ENCODE data around the gene FBXL16.
A peak's percentile ranks its signal among the peaks of the same experiment; 100 is the strongest.

FBXL16 gene

GRCh38 chr16:674968-675883 lies 30.4 kb downstream of the FBXL16 start, which contains the start of gene RHBDL1:
RHBDL1 (plus strand) TSS chr16:675671; CDS start chr16:675791, 120 bp downstream.
- DNase-seq, result no peak

- no peak for DNase-seq
These were observed 31.3 kb downstream of the FBXL16 start for GRCh38 chr16:674214-674881.

DNA sequence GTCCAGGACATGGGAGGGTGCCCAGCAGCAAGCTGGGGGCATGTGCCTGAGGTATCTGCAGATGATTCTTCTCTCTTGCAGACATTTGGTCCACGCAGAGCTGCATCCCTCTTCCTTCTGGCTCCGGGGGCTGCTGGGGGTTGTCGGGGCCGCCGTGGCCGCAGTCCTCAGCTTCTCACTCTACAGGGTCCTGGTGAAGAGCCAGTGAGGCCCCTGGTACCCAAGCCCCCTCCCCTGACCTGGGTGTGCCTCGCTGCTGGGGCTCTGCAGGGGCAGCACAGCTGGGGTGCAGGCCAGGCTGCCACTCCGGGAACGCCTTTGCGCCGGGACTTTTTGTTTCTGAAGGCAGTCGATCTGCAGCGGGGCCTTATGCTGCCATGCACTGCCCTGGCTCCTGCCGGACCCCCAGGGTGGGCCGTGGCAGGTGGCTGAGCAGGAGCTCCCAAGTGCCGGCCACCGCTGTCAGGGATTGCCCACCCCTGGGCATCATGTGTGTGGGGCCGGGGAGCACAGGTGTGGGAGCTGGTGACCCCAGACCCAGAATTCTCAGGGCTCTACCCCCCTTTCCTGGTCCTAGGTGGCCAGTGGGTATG lies 32.1 kb downstream of the FBXL16 start:
- no peak for DNase-seq

GRCh38 chr16:672851-673250 lies 32.8 kb downstream of the FBXL16 start:
- DNase-seq, result no peak

DNA sequence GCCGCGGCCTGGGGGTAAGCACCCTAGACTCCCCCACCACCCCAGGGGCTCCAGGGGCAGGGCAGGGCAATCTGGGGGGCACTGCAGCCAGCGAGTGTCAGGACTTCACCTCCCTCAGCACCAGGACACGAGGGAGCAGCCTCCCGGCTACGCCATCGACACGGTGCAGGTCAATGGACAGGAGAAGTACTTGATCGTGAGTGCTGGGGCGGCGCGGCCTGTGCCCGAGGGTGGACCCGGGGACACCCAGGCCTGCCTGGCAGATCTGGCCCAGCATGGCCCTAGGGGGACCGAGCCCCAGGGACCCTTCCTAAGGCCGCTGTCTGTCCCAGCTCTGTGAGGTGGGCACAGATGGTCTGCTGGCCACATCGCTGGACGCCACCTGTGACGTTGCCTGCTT lies 33.2 kb downstream of the FBXL16 start:
- no peak for DNase-seq

GRCh38 chr16:671353-672131 lies 34.1 kb downstream of the FBXL16 start:
- DNase-seq, result no peak

DNA sequence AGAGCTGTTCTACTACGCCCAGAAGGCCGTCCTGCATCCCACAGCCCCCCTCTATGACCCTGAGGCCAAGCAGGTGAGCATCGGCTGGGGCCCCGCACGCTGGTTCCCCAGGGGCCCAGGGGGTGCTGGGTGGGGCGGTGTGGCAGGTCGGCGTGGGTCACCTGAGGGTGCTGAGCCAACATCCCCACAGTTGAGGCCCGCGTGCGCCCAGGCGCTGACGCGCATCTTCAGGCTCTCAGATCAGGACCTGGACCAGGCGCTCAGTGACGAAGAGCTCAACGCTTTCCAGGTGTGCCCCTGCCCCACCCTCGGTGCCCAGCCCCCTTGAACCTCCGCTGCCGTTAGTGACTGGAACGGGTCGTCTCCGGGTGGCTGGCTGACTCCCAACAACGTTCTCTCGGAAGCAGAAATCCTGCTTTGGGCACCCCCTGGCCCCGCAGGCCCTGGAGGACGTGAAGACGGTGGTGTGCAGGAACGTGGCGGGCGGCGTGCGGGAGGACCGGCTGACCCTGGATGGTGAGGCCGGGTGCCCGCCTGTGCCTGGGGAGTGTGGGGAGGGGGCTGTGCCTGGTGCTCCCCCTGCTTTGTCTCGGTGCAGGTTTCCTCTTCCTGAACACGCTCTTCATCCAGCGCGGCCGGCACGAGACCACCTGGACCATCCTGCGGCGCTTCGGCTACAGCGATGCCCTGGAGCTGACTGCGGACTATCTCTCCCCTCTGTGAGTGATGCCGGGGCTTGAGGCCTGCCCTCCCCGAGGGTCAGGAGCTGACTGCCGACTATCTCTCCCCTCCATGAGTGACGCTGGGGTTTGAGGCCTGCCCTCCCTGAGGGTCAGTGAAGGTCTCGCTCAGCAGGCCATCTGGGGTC lies 34.9 kb downstream of the FBXL16 start:
- DNase-seq, result no peak

DNA sequence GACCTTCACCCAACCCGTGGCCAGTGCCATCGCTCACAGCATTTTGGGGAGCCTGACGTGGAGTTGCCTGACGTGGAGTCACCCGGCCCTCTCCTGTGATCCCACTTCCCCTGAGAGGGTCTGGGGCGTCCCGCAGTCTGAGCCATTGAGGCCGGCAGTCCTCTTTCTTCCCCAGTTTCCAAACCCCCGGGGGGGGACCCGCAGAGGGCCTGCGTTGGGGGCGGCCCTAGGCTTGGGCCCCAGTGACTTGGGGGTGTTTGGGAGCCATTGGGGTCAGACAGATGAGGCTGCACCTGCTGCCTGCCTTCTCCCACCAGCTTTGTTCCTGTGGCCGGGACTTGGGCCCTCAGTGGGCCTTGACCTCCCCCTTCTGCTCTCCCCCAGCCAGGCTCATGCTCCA lies 35.9 kb downstream of the FBXL16 start:
- DNase-seq, result no peak

DNA sequence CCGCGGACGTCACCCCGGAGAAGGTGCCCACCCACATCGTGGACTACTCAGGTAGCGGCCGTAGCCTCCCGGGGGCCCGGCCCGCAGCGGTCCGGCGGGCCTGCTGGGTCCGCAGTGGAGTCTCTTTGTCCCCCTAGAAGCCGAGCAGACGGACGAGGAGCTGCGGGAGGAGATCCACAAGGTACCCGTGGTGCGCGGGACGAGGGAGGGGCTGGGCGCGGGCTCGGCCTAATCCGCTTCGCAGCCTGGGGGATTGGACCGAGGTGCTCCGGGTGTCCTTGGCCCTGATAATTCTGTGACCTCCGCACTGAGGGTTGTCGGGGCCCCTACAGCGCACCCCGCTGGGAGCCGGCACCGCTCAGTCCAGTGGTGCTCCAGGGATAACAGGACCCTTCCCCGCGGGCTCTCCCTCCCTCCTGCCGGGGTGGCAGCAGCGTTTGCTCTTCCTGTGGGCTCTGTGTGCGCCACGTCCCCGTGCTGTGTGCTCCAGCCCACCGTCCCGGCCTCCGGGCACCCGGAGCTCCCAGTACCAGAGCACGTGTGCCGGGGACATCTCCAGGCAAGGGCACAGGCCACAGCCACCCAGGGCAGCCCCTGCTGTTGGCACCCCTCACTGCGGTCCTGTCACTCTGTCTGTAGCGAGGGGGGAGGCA lies 37.0 kb downstream of the FBXL16 start:
- no peak for DNase-seq

- peak; percentile 85 for DNase-seq
These were observed 37.7 kb downstream of the FBXL16 start, which contains the start of gene RHOT2 for GRCh38 chr16:667780-668518. RHOT2 (plus strand) TSS chr16:668132; CDS start chr16:668200, 68 bp downstream.

- DNase-seq, result no peak
These were observed 38.4 kb downstream of the FBXL16 start for GRCh38 chr16:667113-667779.

DNA sequence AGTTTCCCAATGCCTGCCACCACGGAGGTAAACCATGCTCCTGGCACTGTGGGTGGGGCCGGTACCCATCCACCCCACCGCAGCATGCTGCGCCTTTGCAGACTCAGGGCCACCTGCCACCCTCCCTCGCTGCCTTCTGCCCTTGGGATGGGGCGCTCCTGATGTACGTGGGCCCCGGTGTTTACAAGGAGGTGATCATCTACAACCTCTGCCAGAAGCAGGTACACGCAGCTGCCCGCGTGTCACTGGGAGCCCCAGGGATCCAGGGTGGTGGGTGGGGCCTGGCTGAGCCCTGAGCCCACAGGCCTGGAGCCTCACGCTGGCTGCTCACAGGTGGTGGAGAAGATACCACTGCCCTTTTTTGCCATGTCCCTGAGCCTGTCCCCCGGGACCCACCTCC lies 39.0 kb downstream of the FBXL16 start:
- no peak for DNase-seq

GRCh38 chr16:662597-662996 lies 43.0 kb downstream of the FBXL16 start:
- DNase-seq, result no peak

DNA sequence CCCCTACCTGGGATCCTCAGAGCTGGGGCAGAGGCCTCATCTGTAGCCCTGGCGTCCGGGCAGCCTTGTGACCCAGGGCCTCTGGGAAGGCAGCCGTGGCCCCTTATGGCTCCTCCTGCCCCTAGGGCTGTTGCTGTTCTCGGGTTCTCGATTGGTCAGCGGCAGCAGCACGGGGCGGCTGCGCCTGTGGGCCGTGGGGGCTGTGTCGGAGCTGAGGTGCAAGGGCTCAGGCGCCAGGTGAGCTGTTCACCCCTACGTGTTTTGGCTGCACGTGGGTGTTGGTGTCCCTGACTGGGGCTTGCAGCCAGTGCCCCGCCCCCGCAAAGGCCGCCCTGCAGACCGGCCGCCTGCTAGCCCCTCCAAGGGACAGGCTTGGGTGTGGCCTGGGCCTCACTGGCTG lies 43.5 kb downstream of the FBXL16 start:
- no peak for DNase-seq

GRCh38 chr16:661184-661821 lies 44.3 kb downstream of the FBXL16 start:
- DNase-seq, result no peak

GRCh38 chr16:660459-661183 lies 45.0 kb downstream of the FBXL16 start:
- peak; percentile 75 for DNase-seq

DNA sequence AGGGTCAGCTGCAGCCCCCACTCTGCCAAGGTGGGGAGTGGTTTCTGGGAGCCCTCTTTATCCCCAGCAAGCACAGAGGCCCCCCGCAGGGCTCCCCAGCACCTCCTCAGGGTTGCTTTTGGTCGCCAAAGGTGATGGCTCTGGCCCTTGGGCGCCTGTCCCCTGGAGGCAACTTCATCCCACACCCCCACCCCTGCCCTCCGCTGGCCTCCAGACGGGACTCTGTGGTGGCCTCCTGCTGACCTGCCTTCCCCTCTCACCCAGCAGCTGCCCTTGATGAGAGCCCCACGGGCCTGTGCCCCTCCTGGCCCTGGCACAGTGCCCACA lies 45.5 kb downstream of the FBXL16 start:
- no peak for DNase-seq

GRCh38 chr16:659618-660017 lies 46.0 kb downstream of the FBXL16 start:
- DNase-seq, result no peak

Measured in NCI-H774 (cell line).